Dedifferentiated amniotic fluid mesenchymal stem cell (primary cell): ENCODE measurements around the gene CLDN19.
"Not testable (repeated sequence)": the region's sequence is repeated elsewhere in the genome, so short reads cannot be mapped to it uniquely, and the experiment has no call there.

Source experiments
- DNase-seq: peaks from one replicate; pipeline ENCODE4 v3.0.0-alpha.2; 2016; ENCODE audit errors: extremely low spot score

Gene CLDN19

DNA sequence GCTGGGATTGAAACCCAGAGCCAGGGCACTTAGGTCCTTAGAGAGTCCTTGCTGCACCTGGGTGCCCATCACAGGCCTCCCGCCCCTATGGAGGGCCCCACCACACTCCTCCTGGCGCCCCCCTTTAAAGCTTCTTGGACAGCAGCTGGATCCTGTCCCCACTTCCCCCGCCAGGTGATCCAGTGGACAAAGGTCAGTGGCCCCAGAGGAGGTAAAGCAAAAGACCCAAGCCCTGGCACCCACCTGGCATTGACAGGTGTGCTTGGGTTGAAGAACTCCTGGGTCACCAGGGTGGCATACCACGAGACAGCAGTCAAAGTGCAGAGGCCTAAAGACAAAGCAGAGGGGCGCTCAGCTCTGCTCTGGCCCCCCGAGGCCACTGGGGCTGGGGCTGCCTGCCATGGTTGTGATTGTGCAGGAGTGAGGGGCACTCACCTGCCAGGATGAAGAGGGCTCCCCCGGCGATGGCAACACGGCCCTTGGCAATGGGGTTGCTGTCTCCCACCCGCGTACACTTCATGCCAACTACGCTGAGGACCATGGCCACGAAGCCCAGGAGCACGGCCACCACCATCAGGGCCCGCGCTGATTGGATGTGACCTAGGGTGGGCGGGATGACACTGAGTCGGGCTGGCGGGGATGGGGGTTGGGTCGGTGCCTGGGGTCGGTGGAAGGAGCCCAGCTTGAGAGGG lies 1.9 kb downstream of the CLDN19 start:
- DNase-seq: no peak

- DNase-seq: no peak
These were observed 2.8 kb downstream of the CLDN19 start for GRCh38 chr1:42737257-42737656.

DNA sequence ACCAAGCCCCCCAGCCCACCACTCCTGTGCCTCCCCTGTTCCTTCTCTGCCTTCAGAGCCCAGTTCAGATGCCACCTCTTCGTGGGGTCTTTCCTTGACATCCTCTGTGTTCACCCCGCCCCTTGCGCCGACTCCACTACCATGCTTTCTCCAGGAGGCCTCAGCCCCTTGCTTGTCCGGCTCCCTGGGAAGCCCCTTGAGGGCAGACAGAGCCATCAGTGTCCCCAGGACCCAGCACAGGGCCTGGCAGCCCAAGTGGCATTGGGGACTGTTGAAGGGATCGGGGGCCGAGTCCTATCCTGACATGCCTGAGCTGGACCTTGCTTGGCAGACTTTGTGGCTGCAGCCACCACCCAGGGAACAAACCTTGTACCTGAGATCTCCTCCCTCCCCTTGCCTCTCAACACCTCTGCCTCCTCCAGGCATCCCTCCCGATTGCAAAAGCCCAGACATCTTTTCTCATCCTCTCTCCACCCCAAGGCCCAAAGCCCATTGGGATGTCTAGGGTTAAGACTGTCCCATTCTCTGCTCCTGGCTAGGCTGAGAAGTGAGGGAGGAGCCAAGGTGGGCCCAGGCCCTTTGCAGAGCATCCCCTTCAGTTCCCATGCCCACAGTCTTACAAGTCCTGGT lies 3.4 kb downstream of the CLDN19 start:
- DNase-seq: no peak

- no peak for DNase-seq
These were observed 3.9 kb downstream of the CLDN19 start for GRCh38 chr1:42736152-42736551.

GRCh38 chr1:42735477-42736105 lies 4.4 kb downstream of the CLDN19 start:
- DNase-seq: no peak

GRCh38 chr1:42735056-42735455 lies 5.0 kb downstream of the CLDN19 start:
- DNase-seq: no peak

GRCh38 chr1:42734201-42735035 lies 5.6 kb downstream of the CLDN19 start:
- DNase-seq: no peak

- DNase-seq: no peak
These were observed 6.4 kb downstream of the CLDN19 start for GRCh38 chr1:42733415-42734200.

GRCh38 chr1:42732126-42732680 lies 7.8 kb downstream of the CLDN19 start:
- DNase-seq: no peak

GRCh38 chr1:42731585-42731984 lies 8.5 kb downstream of the CLDN19 start:
- DNase-seq: no peak

DNA sequence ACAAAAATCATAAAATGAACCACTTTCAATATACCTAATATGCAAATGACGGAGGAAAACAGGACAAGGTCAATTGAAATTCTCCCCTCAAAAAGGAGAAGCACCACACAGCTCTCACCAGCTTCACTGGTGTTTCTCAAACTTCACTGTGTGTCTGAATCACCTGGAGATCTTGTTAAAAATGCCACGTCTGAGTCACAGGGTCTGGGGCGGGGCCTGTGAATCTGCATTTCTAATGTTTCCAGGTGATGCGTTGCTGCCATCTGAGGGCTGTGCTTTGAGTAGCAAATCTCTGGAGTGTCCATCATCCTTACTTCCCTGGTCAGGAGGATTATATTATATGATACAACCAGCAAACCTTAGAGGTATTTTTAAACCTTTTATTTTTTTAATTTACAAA lies 9.0 kb downstream of the CLDN19 start:
- DNase-seq: no peak

DNA sequence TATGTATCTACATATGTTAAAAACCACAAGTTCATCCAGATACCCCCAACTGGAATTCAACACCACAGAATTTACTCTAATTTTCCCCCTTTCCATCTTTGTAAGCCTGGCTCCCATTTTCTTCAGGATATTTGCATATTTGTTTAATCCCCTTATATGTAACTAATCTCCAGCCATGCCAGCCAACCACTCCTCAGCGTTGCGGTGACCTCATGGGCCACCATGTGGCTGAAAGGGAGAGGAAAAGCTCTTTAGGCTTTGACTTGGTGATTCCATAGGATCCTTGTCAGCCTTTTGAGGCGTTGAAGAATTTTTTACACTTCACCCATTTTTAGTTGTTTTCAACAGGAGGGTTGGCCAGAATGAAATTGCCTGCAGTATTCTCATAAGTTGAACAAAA lies 10.0 kb downstream of the CLDN19 start:
- no peak for DNase-seq

DNA sequence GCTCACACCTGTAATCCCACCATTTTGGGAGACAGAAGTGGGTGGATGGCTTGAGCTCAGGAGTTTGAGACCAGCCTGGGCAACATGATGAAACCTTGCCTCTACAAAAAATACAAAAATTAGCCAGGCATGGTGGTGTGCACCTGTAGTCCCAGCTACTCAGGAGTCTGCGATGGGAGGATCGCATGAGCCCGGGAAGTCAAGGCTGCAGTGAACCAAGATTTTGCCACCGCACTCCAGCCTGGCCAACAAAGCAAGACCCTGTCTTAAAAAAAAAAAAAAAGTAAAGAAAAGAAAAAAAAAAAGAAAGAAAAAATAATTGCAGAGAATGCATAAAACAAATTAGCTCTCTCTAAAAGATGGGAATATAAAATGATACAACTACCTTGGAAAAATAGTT lies 14.2 kb downstream of the CLDN19 start:
- not testable (repeated sequence) for DNase-seq

DNA sequence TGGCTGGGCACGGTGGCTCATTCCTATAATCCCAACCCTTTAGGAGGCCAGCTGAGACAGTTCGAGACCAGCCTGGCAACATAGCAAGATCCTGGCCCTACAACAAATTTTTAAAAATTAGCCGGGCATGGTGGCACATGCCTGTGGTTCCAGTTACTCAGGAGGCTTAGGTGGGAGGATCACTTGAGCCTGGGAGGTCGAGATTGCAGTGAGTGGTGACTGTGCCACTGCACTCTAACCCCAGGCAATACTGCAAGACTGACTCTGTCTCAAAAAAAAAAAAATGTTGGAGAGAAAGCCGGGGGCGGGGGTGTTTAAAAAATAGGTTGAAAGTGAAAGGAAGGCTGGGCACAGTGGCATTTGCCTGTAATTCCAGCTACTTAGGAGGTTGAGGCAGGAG lies 16.5 kb downstream of the CLDN19 start:
- DNase-seq: no peak

DNA sequence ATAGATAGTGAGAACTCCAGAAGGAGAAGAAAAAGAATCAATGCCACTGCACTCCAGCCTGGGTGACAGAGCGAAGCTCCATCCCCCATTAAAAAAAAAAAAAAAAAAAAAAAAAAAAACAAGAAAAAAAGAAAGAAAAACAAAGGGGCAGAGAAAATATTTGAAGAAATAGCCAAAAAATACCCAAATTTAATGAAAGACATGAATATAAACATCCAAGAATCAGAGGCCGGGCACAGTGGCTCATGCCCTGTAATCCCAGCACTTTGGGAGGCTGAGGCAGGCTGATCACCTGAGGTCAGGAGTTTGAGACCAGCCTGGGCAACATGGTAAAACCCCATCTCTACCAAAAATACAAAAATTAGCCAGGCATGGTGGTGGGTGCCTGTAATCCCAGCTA lies 17.6 kb downstream of the CLDN19 start:
- DNase-seq: not testable (repeated sequence)

DNA sequence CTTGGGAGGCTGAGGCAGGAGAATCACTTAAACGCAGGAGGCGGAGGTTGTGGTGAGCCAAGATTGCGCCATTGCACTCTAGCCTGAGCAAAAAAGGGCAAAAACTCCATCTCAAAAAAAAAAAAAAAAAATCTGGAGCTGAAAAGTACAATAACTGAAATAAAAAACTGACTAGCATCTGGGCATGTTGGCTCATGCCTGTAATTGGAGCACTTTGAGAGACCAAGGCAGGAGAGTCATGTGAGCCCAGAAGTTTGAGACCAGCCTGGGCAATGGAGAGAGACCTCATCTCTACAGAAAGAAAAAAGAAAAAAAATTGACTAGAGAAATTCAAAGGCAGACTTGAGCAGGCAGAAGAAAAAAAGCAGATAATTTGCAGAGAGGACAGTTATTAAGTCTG lies 18.1 kb downstream of the CLDN19 start:
- no peak for DNase-seq

- no peak for DNase-seq
These were observed 19.2 kb downstream of the CLDN19 start for GRCh38 chr1:42720868-42721267.

GRCh38 chr1:42714441-42714840 lies 25.6 kb downstream of the CLDN19 start:
- not testable (repeated sequence) for DNase-seq

DNA sequence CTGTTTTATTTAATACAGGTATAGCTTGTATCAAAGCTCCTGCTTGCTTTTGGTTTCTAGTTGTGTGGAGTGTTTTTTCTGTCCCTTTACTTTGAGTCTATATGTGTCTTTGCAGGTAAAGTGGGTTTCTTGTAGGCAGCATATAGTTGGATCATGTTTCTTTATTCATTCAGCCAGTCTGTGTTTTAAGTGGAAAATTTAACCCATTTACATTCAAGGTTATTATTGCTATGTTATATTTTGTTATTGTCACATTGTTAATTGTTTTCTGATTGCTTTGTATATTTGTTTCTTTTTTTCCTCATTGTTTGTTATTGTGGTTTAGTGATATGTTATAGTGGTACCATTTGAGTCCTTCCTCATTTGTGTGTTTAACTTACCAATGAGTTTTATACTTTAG lies 26.7 kb downstream of the CLDN19 start:
- no peak for DNase-seq

DNA sequence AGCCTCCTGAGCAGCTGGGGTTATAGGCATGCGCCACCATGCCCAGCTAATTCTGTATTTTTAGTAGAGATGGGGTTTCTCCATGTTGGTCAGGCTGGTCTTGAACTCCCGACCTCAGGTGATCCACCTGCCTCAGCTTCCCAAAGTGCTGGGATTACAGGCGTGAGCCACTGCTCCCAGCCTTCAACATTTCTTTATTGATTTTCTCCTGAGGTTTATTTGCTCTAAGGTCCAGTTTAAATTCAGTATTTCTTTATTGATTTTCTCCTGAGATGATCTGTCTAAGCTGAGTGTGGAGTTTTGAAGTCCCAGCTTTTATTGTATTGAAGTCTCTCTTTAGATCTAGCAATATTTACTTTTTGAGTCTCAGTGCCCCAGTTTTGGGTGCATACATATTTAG lies 27.2 kb downstream of the CLDN19 start:
- not testable (repeated sequence) for DNase-seq

- no peak for DNase-seq
These were observed 36.1 kb downstream of the CLDN19 start for GRCh38 chr1:42703888-42704464.
